Measurements from ENCODE around the gene PARP11.

DNA sequence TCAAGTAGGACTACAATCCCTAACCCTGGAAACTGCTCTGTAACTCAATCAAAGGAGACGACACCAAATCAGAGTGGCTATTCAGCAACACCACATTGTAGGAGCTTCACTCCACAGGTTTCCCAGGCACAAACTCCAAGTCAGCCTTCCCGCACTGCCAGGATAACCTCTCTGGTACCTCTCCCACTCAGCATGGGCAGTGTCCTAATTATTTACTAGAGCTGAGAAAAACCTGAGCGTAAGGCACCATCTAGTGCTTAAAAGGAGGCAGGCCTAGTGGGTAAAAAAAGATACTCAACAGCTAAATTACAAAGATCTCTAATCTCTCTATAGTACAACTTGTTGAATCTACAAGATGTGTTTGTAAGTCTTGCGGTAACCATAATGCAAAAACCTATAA lies 36.1 kb downstream of the PARP11 start:
- TF ChIP-seq CTCF (IDR thresholded peaks at IDR 0.05) (no peak), POLR2A (IDR thresholded peaks at IDR 0.05) (no peak)
